ENCODE results near the gene JAG2.
"Not testable (repeated sequence)": the region's sequence is repeated elsewhere in the genome, so short reads cannot be mapped to it uniquely, and the experiment has no call there.

JAG2 gene

GRCh38 chr14:105117710-105118385, 50.7 kb downstream of the JAG2 start:
- no peak for DNase-seq (ENCODE audit: low read depth, low spot score)

- DNase-seq (ENCODE audit: low read depth, low spot score): no peak
These were observed 51.3 kb downstream of the JAG2 start for GRCh38 chr14:105117257-105117646.

GRCh38 chr14:105116451-105117256, 51.9 kb downstream of the JAG2 start:
- no peak for DNase-seq (ENCODE audit: low read depth, low spot score)

- DNase-seq (ENCODE audit: low read depth, low spot score): not testable (repeated sequence)
These were observed 59.3 kb downstream of the JAG2 start for GRCh38 chr14:105109243-105109642.

- DNase-seq (ENCODE audit: low read depth, low spot score): no peak
These were observed 60.1 kb downstream of the JAG2 start for GRCh38 chr14:105108516-105108864.

DNA sequence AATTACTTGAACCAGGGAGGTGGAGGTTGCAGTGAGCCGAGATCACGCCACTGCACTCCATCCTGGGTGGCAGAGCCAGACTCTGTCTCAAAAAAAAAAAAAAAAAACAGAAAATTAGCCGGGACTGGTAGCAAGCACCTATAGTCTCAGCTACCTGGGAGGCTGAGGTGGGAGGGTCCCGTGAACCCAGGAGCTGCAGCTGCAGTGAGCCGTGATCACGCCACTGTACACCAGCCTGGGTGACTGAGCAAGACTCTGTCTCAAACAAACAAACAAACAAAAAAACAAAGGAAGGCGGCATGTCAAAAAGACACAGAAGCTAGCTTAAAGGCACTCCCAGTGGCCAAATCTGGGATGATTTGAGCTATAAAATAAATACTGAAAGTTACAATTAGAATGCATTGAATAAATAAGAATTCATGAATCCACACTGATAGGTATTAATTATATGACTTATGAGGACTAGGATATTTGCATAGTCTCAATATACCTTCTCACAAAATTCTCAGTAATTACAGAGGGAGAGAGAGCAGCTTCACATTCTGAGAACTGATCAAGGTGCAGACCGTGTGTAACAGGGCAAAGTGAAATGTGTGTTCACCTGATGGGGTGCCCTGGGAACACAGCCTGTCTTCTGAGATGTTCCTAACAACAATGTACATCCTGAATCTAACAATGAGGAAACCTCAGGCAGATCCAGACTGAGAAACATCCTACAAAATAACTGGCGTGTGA, 60.6 kb downstream of the JAG2 start:
- no peak for DNase-seq (ENCODE audit: low read depth, low spot score)

DNA sequence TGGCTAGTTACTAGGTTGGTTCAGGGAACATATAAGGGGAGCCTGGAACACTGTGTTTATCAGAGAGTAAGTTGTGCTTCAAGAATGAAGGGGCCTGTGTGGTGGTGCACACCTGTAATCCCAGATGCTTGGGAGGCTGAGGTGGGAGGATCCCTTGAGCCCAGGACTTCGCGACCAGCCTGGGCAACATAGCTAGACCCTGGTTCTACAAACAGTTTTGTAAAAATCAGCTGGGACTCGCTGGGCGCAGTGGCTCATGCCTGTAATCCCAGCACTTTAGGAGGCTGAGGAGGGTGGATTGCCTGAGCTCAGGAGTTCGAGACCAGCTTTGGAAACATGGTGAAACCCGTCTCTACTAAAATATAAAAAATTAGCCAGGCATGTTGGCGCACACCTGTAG, 61.2 kb downstream of the JAG2 start:
- no peak for DNase-seq (ENCODE audit: low read depth, low spot score)

- DNase-seq (ENCODE audit: low read depth, low spot score): no peak
These were observed 63.4 kb downstream of the JAG2 start for GRCh38 chr14:105105158-105105557.

GRCh38 chr14:105102893-105103292, 65.7 kb downstream of the JAG2 start:
- DNase-seq (ENCODE audit: low read depth, low spot score): no peak

DNA sequence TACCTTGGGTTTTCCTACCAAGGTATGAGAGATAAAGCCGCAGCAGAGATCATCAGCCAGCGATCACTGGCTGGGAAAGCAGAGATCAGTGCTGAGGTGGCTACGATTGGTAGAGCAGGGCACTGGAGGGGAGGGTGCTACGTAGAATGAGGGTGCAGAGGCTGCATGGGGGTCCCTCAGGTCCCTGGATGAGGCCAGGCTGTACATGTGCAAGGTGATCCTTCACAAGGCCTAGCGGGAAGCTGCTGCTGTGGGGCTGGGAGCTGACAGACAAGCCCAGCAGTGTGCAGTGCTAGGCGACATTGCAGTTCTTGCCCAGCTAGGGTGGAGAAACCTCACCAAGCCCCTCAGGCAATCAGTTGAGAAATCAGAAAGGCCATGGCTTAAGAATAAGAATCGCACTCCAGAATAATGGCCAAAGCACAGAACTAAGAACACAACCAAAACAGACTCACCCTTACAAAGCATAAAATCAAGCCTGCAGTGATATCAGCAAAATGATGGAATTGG, 66.2 kb downstream of the JAG2 start:
- no peak for DNase-seq (ENCODE audit: low read depth, low spot score)

DNA sequence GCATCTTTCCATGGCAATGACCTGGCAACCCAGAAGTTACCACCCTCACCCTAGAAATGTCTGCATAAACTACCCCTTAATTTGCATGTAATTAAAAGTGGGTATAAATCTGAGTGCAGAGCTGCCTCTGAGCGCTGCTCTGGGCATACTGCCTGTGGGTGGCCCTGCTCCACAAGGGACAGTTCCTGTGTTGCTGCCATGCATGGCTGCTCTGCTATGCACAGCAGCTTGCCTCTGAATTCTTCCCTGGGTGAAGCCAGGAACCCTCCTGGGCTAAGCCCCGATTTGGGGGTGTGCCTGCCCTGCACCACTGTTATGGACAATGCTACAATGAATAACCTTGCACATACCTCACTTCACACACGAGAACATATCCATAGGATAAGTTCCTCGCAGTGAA, 67.7 kb downstream of the JAG2 start:
- no peak for DNase-seq (ENCODE audit: low read depth, low spot score)

GRCh38 chr14:105099778-105100177, 68.8 kb downstream of the JAG2 start:
- DNase-seq (ENCODE audit: low read depth, low spot score): no peak

- DNase-seq (ENCODE audit: low read depth, low spot score): no peak
These were observed 70.3 kb downstream of the JAG2 start for GRCh38 chr14:105098316-105098715.

- no peak for DNase-seq (ENCODE audit: low read depth, low spot score)
These were observed 70.8 kb downstream of the JAG2 start for GRCh38 chr14:105097794-105098127.

GRCh38 chr14:105096206-105096875, 72.2 kb downstream of the JAG2 start:
- no peak for DNase-seq (ENCODE audit: low read depth, low spot score)

DNA sequence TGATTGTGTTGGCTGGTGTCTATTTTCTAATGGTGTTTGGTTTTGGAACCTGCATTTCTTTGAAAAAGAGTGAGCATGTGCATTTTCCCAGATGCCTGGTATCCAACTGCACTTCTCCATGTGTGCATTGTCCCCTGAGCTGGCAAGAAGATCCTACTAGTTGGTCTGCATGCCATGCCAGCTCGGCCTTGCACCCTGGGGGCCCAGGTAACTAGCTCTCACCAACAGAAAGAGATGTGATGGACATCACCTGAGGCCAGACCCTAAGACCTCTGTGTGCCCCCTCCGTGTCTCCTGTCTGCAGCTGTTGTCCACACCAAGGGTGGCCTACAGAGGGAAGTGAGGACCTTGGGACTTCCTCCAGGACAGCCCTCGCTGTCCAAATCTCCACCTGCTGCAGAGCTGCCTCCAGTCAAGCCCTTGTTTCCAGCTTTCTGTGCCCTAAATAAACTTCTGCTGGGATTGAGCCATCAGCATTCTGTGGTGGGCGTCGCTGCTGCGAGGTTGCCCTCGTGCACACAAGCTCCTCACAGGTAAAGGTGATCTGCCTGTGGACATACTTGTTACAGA, 73.3 kb downstream of the JAG2 start:
- no peak for DNase-seq (ENCODE audit: low read depth, low spot score)

DNA sequence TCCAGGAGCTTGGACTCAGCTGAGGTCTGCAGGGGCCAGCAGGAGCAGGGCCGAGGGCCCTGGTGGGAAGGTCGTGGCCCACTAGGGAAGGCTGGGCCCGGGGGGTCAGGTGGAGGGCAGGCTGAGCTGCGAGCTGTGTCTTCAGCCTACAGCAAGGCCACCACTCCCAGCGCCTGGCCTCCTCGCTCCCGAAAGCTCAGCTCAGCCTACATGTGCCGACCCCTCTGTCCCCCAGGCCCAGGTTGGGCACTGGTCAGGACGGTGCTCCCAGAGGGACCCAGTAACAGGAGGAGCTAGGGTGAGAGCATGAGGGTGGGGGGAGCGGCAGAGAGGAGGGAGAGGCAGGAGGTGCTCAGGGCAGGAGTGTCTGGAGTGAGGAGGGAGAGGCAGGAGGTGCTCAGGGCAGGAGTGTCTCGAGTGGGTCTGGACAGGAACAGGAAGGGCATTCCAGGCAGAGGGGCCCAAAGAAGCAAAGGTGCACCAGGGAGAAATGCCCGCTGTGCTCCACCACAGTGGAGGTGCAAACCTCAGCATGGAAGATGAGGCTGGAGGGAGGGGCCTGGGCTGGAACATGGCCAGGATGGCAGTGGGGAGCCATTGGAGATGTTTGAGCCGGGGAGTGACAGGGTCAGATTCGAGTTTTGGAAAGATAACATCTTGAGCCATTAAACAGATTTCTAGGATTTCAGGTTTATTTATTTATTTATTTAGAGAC, 74.2 kb downstream of the JAG2 start:
- DNase-seq (ENCODE audit: low read depth, low spot score): no peak

GRCh38 chr14:105093431-105094192, 75.0 kb downstream of the JAG2 start:
- no peak for DNase-seq (ENCODE audit: low read depth, low spot score)

DNA sequence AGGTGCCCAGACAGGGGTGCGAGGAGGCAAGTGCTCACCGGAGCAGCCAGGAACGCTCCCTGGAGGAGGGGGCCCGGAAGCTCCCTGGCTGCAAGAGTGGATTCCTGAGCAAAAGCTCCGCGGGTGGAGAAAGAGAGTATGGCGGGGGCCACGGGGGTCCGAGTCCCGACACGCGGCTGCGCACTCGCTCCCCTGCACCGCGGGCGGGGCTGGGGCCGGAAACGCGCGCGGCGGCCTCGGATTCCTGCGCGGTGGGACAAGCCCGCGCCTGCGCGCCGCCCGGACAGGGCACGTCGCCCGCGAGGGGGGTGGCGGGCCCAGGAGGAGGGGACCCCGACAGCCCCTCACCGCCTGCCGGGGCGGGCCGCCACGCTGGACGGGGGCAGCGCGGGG, 75.5 kb downstream of the JAG2 start:
- DNase-seq (ENCODE audit: low read depth, low spot score): no peak

Measured in smooth muscle cell of the brain vasculature (primary cell).